Measurements from ENCODE around the gene PDE1C.

PDE1C gene

DNA sequence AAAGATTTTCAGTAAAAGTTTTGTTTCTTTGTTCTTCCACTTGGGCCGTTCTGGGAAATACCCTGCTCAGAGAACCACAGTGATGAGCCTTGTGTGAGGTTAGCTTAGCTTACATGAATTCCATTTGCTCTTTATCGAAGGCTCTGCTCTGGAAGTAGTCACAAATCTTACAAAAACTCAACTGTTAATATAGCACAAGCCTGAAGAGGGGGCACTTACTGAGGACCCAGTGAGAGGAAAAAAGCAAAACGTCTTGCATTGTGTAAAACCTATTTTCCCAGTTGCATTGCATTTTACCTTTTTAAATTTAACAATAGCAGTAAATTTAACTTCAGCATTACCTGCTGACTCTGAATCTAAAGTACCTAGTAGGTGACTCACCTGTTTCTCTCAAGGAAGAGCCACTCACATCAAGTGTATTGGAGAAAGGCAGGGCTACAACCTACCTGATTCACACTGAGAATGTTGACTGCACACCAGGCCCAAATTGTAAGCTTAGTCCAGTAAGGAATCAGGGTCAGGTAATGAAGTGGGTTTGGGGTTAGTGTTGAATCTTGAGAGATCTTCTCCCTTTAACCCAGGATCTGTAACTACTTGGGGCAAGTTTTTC, 340.9 kb downstream of the PDE1C start:
- in situ Hi-C loops (cut with MboI; ENCODE audit: low sequenced_read_pairs) = no loop called here

GRCh38 chr7:31724696-31725095, 345.5 kb downstream of the PDE1C start:
- in situ Hi-C loops (cut with MboI; ENCODE audit: low sequenced_read_pairs) = no loop called here

DNA sequence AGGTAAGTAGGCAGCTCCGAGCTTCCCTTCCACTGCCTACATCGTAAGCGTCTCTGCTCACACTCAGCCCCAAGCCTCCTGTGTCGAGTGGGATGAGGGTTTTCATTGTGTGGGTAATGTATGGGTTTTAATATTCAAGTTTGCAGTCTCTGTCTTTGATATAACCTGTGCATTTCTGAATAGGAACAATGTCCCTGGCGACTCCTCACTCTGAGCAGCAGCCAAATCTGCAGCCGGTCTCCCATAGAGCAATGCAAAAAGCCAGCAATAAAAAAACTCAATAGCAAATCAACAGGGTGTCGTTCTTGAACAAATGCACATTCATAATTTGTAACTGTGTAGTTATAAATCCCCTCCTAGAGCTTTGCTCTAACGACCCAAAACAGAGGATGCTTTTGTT, 349.8 kb downstream of the PDE1C start:
- in situ Hi-C loops (cut with MboI; ENCODE audit: low sequenced_read_pairs) = no loop called here

- in situ Hi-C loops (cut with MboI; ENCODE audit: low sequenced_read_pairs) = no loop called here
These were observed 353.9 kb downstream of the PDE1C start for GRCh38 chr7:31716355-31716754.

- in situ Hi-C loops (cut with MboI; ENCODE audit: low sequenced_read_pairs) = no loop called here
These were observed 360.0 kb downstream of the PDE1C start for GRCh38 chr7:31710171-31710570.

GRCh38 chr7:31707089-31707488, 363.1 kb downstream of the PDE1C start:
- in situ Hi-C loops (cut with MboI; ENCODE audit: low sequenced_read_pairs) = no loop called here

- in situ Hi-C loops (cut with MboI; ENCODE audit: low sequenced_read_pairs) = no loop called here
These were observed 364.8 kb downstream of the PDE1C start for GRCh38 chr7:31705377-31705776.

DNA sequence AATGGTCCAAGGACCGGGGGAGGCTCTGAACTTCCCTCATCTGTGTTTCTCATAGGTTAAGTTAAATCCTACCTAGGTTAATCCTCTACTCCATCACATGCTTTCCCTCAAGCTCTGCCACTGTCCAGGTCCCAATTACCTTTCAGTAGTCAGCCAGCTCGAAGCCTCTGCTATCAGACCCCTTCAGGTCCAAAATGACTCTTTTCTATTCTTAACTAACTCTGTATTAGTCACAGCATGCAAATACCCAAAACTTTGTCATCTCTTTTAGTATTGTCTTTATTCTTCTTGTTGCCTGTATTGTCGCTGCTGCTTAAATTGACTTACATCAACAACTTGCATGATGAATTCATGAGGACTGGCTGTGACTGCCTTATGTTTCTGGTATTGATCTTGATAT, 367.9 kb downstream of the PDE1C start:
- in situ Hi-C loops (cut with MboI; ENCODE audit: low sequenced_read_pairs) = no loop called here

Data from HL-60/S4 treated with phorbol 12-myristate 13-acetate at 8.2 ng/mL for 4 days and 3 days (cell line).